Activated CD4-positive, CD25-positive, alpha-beta regulatory T cell (primary cell): ENCODE measurements around the gene PRICKLE1.

Source experiments
- DNase-seq, 4 experiments: peaks; one replicate each; lab custom pipeline; 2025; lab: John Stamatoyannopoulos, UW

PRICKLE1 gene

GRCh38 chr12:42448841-42449240 lies 140.7 kb downstream of the PRICKLE1 start:
- DNase-seq: no peak

- DNase-seq: no peak
These were observed 142.2 kb downstream of the PRICKLE1 start for GRCh38 chr12:42447371-42447786.

- no peak for DNase-seq
These were observed 142.8 kb downstream of the PRICKLE1 start for GRCh38 chr12:42446761-42447160.

GRCh38 chr12:42445891-42446290 lies 143.7 kb downstream of the PRICKLE1 start:
- no peak for DNase-seq

- no peak for DNase-seq
These were observed 145.2 kb downstream of the PRICKLE1 start for GRCh38 chr12:42444192-42444943.

- DNase-seq: no peak
These were observed 146.7 kb downstream of the PRICKLE1 start for GRCh38 chr12:42442888-42443287.

GRCh38 chr12:42442311-42442759 lies 147.2 kb downstream of the PRICKLE1 start:
- no peak for DNase-seq

GRCh38 chr12:42440608-42441007 lies 148.9 kb downstream of the PRICKLE1 start:
- no peak for DNase-seq

- DNase-seq: no peak
These were observed 156.9 kb downstream of the PRICKLE1 start for GRCh38 chr12:42432517-42433140.

- no peak for DNase-seq
These were observed 160.7 kb downstream of the PRICKLE1 start for GRCh38 chr12:42428850-42429249.

- DNase-seq: no peak
These were observed 162.8 kb downstream of the PRICKLE1 start for GRCh38 chr12:42426746-42427145.

GRCh38 chr12:42422785-42423184 lies 166.8 kb downstream of the PRICKLE1 start:
- no peak for DNase-seq

- no peak for DNase-seq
These were observed 167.4 kb downstream of the PRICKLE1 start for GRCh38 chr12:42421844-42422779.

GRCh38 chr12:42420395-42420794 lies 169.2 kb downstream of the PRICKLE1 start:
- no peak for DNase-seq

- no peak for DNase-seq
These were observed 179.2 kb downstream of the PRICKLE1 start for GRCh38 chr12:42410340-42410739.

GRCh38 chr12:42409471-42409870 lies 180.1 kb downstream of the PRICKLE1 start:
- no peak for DNase-seq

- DNase-seq: no peak
These were observed 182.2 kb downstream of the PRICKLE1 start for GRCh38 chr12:42407306-42407705.
